Nucleus accumbens (tissue), 56 donors: ENCODE measurements around the gene ASCC2.
A peak's percentile ranks its signal among the peaks of the same experiment; 100 is the strongest.
"Not testable (repeated sequence)": the region's sequence is repeated elsewhere in the genome, so short reads cannot be mapped to it uniquely, and the experiment has no call there.

Experiments used
- DNase-seq, 56 donors: peaks; one replicate each; lab custom pipeline; 2025; lab: John Stamatoyannopoulos, UW

The ASCC2 gene

GRCh38 chr22:29860006-29860766 is 22.1 kb upstream of the ASCC2 start:
- no peak for DNase-seq

DNA sequence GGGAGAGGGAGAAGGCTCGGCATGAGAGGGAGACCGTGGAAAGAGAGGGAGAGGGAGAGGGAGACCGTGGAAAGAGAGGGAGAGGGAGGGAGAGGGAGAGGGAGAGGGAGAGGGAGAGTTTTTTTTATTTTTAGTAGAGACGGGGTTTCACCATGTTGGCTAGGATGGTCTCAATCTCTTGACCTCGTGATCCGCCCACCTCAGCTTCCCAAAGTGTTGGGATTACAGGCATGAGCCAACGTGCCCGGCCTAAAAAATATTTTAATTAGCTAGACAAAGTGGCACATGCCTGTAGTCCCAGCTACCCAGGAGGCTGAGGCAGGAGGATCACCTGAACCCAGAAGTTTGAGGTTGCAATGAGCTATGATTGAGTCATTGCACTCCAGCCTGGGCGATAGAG is 21.0 kb upstream of the ASCC2 start:
- DNase-seq, result not testable (repeated sequence)

- DNase-seq, result no peak
Observed at GRCh38 chr22:29856496-29856895, 18.4 kb upstream of the ASCC2 start.

DNA sequence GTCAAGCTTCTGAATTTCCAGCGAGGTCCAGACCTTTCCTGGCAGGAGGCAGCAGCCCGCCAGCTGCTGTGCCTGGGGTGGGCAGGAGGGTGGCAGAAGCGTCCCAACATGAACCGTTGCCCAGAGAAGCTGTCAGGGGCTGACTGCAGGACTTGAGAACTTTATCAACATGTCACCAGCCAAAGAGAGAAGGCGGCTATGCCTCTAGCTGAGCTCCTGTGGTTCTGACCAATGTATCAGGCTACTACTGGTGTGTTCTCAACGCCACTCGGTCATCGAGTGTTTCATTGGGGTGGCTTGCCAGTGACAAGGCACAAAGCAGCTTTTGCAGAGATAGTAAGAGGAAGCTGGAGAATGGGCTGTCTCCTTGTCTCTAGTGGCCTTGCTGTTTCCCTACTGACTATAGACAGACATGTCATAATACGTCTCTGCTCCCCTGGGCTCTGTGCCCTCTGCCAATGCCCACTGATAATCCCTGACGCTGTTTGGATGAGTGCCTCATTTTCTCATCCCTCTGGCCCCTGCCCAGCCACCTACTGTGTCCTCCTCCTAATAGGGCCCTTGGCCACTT is 17.6 kb upstream of the ASCC2 start:
- peak in 8 of 56 donors; percentile 1 to 48 (median 11) for DNase-seq

DNA sequence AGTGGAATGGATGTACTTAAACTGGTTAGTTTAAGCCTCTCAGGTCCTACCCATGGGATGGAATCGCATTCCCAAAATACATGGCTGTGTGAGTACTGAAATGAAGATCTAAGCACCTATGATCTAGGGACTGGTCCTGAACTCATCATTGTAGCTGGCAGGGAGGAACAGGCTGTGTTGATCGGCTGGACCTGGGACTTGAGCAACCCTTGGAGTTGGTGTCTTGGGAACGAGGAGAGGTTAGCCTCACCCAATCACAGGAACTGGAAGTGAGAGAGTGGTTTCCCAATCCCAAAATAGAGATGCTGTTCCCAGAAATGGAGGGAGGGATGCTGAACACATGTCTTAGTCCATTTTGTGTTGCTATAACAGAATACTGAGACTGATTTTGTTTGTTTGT is 16.4 kb upstream of the ASCC2 start:
- no peak for DNase-seq

- DNase-seq, result no peak
Observed at GRCh38 chr22:29848111-29848510, 10.0 kb upstream of the ASCC2 start.

- DNase-seq, result no peak
Observed at GRCh38 chr22:29846290-29846689, 8.2 kb upstream of the ASCC2 start.

DNA sequence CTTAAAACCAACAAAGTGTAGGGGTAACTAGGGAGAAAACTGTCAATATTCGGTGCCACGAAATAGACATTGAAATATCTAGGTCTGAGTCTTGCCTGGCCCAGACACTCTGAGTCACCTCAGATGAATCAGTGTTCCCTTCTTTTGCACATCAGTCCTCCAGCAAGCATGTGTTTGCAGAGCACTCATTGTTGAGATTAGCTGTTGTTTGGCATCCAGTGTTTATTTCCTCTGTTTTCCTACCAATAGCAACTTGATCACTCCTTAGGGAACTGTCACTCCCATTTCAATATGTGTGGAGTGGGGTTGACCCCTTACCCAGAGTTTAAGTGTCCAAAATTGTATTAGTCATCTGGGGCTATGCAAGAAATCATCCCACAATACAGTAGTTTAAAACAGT is 4.7 kb upstream of the ASCC2 start:
- DNase-seq, result peak in 2 of 56 donors; percentile 2 to 6

DNA sequence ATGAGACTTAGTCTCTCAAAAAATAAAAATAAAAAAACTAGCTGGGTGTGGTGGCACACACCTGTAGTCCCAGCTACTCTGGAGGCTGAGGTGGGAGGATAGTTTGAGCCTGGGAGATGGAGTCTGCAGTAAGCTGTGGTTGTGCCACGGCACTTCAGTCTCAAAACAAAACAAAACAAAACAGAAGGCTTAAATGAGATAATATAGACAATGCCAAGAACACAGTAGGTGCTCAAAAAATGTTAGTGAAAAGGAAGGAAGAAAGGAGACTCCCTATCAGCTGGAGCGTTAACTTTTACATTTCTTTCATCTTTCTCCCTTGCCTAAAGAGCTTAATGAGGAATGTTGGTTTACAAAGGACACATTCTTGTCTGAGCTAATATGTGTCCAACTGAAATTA is 4.1 kb upstream of the ASCC2 start:
- no peak for DNase-seq

DNA sequence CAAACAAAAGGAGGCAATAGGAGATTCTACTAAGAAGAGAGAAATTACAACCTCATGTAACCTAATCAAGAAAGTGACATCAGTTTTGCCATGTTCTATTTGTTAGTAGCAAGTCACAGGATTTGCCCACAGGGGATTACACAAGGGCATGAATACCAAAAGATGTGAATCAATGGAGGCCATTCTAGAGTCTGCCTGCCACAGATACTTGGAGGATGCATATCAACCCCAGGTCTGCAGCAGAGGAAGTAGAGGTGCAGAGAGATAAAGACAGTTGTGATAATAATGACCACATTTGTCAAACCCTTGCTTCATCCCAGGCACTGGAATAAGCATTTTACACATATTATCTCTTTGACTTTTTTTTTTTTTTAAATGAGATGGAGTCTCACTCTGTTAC is 2.4 kb upstream of the ASCC2 start:
- no peak for DNase-seq

GRCh38 chr22:29839039-29839438 is 965 bp upstream of the ASCC2 start:
- no peak for DNase-seq

DNA sequence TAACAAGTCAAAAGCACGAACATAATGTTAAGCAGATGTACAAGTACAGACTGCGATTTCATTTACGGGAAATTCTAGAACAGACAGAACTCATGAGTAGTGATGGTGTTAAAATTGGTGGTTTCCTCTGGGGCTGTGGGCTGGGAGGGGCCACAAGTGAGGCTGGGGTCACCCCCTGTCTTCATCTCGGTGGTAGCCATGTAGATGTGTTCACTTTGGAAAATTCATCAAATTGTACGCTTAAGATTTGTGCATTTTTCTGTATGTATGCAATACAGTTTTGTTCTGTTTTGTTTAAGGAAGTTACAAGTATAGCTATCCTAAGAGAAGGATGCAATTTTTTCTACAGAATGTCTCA is 504 bp upstream of the ASCC2 start:
- no peak for DNase-seq

GRCh38 chr22:29836791-29837370 is 1.2 kb downstream of the ASCC2 start:
- DNase-seq, result not testable (repeated sequence)

DNA sequence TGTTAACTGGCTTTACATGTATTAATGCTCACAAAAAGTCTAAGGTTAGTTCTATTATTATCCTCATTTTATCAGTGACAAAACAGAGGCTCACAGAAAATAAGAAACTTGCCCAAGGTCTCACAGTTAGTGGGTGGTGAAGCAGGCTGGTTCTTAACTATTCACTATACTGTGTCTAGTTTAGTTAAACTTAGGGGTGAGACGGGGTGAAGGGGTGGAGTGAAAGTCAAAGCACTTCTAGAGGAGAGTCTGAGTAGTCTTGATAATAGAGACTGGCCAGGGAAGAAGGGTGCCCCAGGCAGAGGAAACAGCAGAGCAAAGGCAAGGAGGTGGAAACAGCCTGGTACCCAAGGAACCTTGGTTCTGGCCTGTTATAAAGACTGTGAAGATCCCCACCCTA is 4.0 kb downstream of the ASCC2 start:
- no peak for DNase-seq

DNA sequence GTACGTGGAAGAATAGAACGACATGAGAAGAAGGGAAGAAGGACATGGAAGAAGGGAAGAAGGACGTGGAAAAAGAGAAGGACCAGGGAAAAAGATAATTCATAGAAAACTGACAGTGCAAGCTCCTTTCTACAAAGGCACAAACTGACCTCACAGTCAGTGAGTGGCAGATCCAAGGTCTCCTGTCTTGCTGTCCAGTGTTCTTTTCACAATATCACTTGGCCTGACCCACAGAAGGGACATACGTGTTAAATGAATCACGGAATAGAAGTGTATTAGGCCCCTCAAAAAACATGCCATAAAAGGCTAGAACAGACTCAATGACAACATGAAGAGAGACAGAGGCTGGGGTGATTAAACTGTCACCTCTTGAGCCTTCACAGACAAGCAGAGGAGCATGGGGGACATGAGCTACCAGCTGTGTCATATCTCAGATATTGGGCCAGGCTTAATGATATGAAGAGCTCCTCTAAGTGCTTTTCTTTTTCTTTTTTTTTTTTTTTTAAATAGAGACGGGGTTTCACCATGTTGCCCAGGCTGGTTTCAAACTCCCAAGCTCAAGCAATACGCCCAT is 4.6 kb downstream of the ASCC2 start:
- DNase-seq, result no peak

DNA sequence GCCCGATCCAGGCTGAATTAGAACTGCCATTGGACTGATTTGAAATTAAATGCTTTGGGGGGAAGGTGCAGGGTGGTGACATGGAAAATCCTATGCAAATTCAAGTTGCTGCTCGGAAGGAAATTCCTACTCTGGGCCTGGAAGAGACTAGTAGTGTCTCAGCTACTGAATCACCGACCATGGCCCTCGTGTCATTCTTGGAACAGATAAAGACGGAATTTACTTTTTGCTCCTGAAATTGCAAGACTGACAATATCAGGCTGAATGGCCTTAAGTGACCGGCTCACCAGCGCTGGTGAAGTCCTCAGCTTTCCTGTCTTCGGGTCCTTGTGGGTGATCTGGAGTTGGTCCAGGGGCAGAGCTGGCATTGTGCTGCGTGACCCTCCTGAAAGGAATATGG is 6.1 kb downstream of the ASCC2 start:
- DNase-seq, result no peak

GRCh38 chr22:29831186-29831921 is 6.7 kb downstream of the ASCC2 start:
- DNase-seq, result no peak

- DNase-seq, result no peak
Observed at GRCh38 chr22:29830585-29830984, 7.5 kb downstream of the ASCC2 start.

DNA sequence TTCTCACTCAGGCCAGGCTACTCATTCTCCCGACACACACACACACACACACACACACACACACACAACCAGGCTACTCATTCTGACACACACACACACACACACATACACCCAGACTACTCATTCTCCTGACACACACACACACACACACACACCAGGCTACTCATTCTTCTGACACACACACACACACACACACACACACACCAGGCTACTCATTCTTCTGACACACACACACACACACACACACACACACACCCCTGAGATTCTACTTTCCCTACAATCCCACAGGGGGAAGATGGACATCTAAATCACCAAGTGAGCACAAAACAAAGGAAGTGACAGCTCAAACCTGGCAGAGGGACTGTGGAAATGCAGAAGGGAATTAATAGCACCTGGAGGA is 10.3 kb downstream of the ASCC2 start:
- not testable (repeated sequence) for DNase-seq

DNA sequence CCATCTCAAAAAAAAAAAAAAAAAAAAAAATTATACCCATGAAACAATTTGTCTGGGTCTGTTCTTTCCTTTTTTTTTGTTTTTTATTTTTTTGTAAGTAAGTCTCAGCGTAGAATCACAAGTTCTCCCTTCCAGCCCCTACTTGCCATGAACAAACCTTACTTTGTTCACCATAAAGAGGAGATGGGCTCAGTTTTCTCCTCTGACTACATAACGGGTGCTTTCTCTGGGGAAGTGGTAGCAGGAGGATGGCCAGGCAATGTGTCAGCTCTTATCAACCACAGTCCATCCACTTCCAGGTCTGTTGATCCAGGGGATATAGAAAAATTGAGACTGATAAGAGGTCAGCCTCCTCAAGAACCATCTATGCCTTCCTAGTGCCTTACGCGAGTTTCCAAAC is 11.0 kb downstream of the ASCC2 start:
- no peak for DNase-seq

- DNase-seq, result no peak
Observed at GRCh38 chr22:29825578-29825977, 12.5 kb downstream of the ASCC2 start.
